Ishikawa (cell line): ENCODE data around the gene NSUN6.

Experiments
- EP300 ChIP-seq: IDR thresholded peaks from 2 replicates; pipeline ENCODE4 v1.6.1; 2012; ENCODE audit warnings: borderline replicate concordance
- MAX ChIP-seq: IDR thresholded peaks from 2 replicates; pipeline ENCODE4 v1.6.1; 2012
- NFIC ChIP-seq: IDR thresholded peaks from 2 replicates; pipeline ENCODE4 v1.6.1; 2012
- REST ChIP-seq: IDR thresholded peaks from 2 replicates; pipeline ENCODE4 v1.6.1; 2012; ENCODE audit warnings: low read depth, mild to moderate bottlenecking

GRCh38 chr10:18498998-18499397, 152.4 kb downstream of the NSUN6 start:
- TF ChIP-seq EP300 (no peak), MAX (no peak), REST (no peak), NFIC (no peak)
